Measurements from ENCODE around the gene MSH5.
"Not testable (repeated sequence)": the region's sequence is repeated elsewhere in the genome, so short reads cannot be mapped to it uniquely, and the experiment has no call there.

The MSH5 gene

DNA sequence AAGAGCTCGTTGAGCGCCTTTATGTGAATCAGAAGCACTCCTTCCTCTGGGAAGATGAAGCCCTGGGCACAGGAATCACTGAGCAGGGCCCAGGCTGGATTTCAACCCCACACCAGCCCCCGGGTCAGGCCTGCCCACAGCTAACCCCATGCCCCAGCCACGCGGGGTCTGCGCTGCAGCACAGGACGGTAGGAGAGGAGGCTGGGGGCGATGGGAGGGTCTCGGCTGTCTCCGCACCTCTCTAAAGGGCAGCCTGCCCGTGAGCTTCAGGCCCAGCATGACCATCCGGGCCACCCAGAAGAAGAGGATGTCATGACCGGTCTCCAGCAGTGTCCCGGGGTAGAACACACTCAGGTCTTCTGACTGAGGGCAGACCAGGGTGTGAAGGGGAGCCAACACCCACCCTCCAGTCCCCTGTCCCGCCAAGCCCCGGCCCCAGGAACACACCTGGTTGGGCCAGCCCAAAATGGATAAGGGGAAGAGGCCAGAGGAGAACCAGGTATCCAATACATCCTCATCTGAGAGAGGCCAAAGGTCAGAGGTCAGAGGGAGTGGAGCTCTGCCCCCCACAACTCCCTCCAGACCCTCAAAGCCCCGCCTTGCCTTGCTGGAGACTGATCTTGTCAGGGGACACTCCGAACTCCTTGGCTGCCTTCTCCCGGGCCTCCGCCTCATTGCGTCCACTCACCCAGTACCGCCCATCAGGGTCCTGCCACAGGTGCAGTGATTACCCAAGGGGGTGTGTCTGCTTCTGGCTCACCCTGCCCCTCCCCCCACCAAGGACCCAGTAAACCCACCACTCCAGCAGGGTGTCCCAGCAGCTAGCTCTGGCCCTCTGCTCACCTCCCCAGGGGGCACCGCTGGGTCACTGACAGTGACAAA lies 41.7 kb downstream of the MSH5 start:
- DNase-seq: no peak

DNA sequence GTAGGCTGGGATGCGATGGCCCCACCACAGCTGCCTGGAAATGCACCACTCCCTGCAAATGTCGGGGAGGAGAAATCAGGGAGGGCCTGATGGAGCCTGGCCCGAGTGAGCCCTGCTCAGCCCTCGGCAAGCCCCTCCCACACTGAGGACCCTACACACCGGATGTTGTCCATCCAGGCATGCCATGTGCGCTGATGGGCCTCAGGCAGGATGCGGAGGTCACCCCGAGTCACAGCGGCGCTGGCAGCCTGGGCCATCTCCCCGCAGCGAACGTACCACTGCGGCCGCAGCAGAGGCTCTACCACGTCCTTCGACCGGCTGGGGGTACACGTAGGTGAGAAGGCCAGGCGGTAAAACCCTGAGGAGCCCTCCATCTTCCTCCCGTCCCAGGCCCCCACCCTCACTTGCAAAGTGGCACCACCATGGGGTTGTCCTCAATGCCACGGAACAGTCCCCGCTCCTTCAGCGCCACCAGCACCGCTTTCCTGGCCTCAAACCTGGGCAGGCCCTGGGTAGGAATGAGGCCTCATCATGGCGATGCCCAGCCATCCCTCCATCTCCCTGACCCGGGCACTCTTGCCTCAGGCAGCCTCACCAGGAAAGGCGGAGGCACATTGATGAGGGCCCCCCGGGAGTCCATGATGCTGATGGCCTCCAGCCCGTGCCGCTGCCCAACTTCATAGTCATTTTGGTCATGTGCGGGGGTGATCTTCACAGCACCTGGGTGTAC lies 42.5 kb downstream of the MSH5 start:
- DNase-seq: no peak

GRCh38 chr6:31784098-31784925 lies 44.5 kb downstream of the MSH5 start:
- no peak for DNase-seq

DNA sequence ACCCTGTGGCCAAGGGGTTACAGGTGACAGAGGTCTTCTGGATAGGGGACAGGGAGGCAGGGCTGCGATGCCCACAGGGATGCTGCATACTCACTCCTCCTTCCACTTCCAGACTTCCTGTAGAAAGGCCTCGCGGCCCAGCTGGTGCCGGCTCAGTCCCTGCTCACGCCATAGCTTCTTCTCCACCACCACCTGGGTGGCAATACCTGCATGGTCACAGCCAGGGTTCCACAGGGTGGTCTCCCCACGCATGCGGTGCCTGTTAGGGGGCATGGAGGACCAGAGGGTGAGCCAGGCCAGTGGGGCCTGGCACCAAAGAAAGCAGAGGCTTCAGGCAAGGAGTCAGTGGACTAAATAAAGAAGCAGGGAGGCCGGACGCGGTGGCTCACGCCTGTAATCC lies 45.7 kb downstream of the MSH5 start:
- DNase-seq: no peak

- DNase-seq: peak; percentile 36
These were observed 51.7 kb downstream of the MSH5 start for GRCh38 chr6:31791324-31792089.

GRCh38 chr6:31792090-31792374 lies 52.2 kb downstream of the MSH5 start:
- DNase-seq: no peak

DNA sequence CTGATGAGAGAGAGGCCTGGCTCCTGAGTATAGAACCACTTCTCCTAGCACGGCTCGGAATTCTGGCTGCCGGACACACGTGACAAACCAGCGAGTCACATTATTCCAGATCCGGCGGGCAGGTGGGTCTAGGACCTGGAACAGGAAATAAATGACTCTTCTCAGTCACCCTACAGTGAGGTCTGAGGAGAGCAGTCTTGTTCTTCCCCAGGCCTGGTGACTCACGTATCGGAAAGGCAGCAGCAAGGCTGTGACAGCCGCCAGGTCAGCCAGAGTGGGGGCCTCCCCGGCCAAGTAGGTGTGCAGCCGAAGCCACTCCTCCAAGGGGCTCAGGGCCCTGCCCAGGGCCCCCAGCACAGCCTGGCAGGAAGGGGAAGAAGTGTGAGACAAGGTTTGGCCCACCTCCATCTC lies 53.0 kb downstream of the MSH5 start:
- DNase-seq: no peak

- not testable (repeated sequence) for DNase-seq
These were observed 54.1 kb downstream of the MSH5 start for GRCh38 chr6:31793927-31794245.

GRCh38 chr6:31794294-31794865 lies 54.6 kb downstream of the MSH5 start:
- DNase-seq: no peak

DNA sequence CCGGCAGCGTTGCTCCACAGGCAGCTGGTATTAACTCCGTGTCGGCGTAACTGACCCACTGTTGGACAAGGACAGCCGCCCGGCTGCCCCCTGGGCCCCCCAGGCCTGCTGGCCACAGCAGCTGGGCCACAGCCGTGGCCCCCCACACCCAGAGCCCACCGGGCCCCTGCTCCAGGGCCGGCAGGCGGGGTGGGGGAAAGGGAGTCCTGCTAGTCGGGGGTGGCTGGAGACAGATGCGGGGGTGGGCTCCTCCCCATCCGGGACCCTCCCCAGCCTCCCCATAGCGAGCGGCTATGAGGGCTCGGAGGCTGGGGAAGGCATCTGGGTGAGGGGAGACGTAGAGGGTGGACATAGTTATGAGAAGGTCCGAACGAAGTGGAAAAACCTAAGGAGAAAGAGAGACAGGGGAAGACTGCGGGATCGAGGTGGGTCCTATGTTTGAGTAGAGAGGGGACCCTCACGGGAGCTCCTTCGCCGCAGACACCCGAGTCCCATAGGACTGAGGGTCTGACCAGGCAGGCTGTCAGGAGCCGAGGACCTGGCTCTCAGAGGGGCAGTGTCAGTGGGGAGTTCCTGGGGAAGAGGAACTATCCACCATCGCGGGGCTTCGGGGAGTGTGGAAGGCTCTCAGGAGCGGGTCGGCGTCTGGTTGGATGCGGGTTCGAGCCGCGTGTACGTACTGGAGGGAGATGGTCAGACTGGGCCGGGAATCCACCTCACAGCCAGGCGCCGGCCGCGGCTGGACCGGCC lies 55.2 kb downstream of the MSH5 start:
- no peak for DNase-seq

DNA sequence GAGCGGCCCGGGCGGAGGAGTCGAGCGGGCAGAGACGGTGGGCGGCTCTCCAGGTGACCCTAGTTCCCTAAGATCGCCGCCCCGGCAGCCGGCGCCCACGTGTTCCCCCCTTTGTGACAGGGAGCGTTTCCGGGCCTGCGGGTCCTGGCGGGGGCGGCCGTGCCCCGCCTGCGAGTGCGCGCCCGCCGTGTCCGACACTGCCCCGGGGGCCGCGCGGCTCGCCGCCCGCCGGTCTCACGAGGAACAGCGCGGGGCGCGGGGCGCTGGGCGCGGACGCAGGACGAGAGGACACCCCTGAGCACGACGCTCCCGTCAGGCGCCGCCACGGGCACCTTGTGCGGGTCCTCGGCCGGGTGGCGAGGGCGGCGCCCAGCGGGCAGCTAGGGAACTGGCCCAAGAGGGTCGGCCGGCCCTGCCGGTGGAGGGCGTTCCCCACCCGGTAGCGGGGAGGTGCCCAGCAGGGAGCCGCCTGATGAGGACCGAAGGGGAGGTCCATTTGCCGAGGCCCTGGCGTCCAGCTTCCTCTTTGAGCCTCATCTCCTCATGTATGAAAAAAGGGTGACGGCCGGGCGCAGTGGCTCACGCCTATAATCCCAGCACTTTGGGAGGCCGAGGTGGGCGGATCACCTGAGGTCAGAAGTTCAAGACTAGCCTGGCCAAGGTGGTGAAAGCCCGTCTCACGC lies 56.0 kb downstream of the MSH5 start, which contains the start of gene VARS1:
Gene VARS1 (minus strand): TSS at position 137 of the 683 bp plus-strand sequence. CDS start 535 bp downstream, outside the sequence.
- peak; percentile 66 for DNase-seq

DNA sequence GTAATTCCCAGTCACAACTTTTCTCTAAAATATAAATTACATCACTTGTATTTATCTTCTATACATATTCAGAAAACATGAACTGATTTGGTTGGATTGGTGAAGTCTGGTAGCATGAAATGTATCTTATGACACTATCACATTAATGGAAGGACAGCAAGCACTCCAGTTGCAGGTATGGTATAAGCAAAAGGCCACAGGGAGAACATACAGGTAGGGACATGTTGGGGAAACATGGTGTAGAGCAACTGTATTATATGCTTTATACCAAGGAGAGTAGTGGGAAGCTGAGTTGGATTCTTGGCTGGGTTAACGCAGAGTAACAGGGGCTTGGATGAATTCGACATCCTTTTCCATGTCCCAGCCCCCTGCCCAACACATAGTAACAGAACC lies 57.2 kb downstream of the MSH5 start:
- DNase-seq: no peak

DNA sequence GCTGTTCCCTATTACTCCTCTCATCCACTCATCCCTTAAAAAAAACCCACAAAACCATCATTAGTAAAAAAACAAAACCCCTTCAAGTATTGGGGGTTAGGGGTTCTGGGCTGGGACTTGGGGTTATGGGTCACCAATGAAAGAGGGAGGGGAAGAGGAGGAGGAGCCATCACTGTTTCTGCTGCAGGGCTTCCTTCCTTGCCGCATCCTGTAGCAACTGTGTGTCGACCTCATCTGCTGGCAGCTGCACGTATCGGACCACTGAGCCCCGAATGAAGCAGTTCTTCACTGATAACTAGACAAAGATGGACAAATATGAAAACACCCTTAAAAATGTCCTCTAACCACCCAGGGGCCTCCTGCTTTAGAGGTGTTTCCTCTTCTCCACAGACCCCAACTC lies 57.8 kb downstream of the MSH5 start:
- no peak for DNase-seq

GRCh38 chr6:31799781-31800180 lies 60.0 kb downstream of the MSH5 start:
- no peak for DNase-seq

DNA sequence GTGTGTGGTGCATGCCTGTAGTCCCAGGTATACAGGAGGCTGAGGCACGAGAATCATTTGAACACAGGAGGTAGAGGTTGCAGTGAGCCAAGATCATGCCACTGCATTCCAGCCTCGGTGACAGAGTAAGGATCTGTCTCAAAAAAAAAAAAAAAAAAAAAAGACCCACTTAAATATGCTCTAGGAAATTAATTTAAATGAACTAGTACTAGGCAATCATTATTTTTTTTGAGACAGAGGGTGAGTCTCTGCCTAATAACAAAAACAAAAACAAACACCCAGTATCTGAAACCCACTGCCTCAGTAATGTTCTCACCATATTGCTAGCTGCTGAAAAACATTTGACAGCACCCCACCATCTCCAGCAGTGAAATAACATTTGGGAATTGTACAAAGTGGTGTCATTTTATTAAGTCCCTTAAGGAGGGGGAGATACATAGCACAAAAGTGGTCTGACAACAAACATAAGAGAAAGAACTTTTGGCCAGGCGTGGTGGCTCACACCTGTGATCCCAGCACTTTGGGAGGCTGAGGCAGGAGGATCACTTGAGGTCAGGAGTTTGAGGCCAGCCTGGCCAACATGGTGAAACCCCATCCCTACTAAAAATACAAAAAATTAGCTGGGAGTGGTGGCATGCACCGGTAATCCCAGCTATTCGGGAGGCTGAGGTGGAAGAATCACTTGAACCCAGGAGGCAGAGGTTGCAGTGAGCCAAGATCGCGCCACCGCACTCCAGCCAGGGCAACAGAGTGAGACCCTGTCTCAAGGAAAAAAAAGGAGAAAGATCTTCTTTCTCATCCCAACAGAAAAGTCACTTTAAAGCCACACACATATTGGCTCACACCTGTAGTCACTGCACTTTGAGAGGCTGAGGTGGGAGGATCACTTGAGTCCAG lies 61.5 kb downstream of the MSH5 start:
- DNase-seq: not testable (repeated sequence)

GRCh38 chr6:31805939-31806469 lies 66.2 kb downstream of the MSH5 start:
- DNase-seq: no peak

- DNase-seq: peak; percentile 92
These were observed 66.9 kb downstream of the MSH5 start, which contains the start of gene LSM2 for GRCh38 chr6:31806470-31807272. Gene LSM2 (minus strand): TSS chr6:31806966. CDS start chr6:31806757, 209 bp downstream.

DNA sequence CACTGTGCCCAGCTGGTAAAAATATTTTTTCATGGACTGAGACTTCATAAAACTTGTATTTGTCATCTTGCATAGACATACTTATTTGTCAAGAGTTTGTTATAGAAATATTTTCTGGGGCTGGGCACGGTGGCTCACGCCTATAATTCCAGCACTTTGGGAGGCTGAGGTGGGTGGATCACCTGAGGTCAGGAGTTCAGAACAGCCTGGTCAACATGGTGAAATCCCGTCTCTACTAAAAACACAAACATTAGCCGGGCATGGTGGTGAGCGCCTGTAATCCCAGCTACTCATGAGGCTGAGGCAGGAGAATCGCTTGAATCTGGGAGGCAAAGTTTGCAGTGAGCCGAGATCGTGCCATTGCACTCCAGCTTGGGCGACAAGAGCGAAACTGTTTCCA lies 68.8 kb downstream of the MSH5 start:
- not testable (repeated sequence) for DNase-seq

DNA sequence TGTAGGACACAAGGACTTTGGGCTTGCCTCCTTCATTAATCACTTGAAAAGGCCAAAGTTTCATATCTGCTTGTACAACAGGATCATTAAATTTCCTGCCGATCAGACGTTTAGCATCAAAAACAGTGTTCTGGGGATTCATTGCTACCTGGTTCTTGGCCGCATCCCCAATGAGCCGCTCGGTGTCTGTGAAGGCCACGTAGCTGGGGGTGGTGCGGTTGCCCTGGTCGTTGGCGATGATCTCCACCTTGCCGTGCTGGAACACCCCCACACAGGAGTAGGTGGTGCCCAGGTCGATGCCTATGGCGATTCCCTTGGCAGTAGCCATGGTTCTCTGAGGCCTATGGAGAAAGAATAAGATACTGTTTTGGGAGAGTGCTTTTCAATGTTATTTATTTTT lies 71.8 kb downstream of the MSH5 start:
- DNase-seq: no peak

Measured in DMS 273 treated with DMSO at 0.1 percent for 48 hours (cell line).